A673 (cell line): ENCODE measurements around the gene HDDC2. TPM values are rescaled to one million over a fixed set of nuclear protein-coding genes. Genes with fewer than 3 reads are reported as not detected.

Experiments
- BruUV-seq: library from RNA; stranded (reverse); fragments of 400-500 nt; replicated peaks from 2 replicates; lab custom pipeline; 2021; lab: Mats Ljungman, UMichigan
- CTCF ChIA-PET: fragments of 300-600 bp; sonication (Branson Sonifier 250); formaldehyde crosslinking; loops from one replicate; lab custom pipeline; 2022; ENCODE audit warnings: antibody characterized with exemption; lab: Charles Lee
- POLR2A ChIA-PET: fragments of 300-600 bp; sonication (Branson Sonifier 250); formaldehyde crosslinking; loops from one replicate; lab custom pipeline; 2022; ENCODE audit warnings: antibody characterized with exemption; ENCODE audit not compliant: low non-redundant PET; lab: Charles Lee
- DNase-seq: peaks from one replicate; pipeline ENCODE4 v3.0.0-alpha.2; 2015; ENCODE audit warnings: low spot score
- H3K27ac ChIP-seq: fragments of 200-600 bp; sonication (generic); 2 replicates; pipeline ENCODE4 v1.5.1; 2016; ENCODE audit warnings: mixed run types, low read depth, mild to moderate bottlenecking, mixed read lengths, antibody characterized with exemption, low read length; ENCODE audit not compliant: poor library complexity, severe bottlenecking
- H3K27me3 ChIP-seq: fragments of 200-600 bp; sonication (generic); replicated peaks from 2 replicates; pipeline ENCODE4 v1.6.1; 2017; ENCODE audit warnings: mixed run types, low read depth, mild to moderate bottlenecking, mixed read lengths, antibody characterized with exemption, low read length; ENCODE audit not compliant: insufficient read depth, poor library complexity
- H3K36me3 ChIP-seq: fragments of 200-600 bp; sonication (generic); 2 replicates; pipeline ENCODE4 v1.6.1; 2016; ENCODE audit warnings: mixed run types, mild to moderate bottlenecking, mixed read lengths, antibody characterized with exemption, low read length; ENCODE audit not compliant: insufficient read depth, poor library complexity, severe bottlenecking
- H3K4me1 ChIP-seq: fragments of 200-600 bp; sonication (generic); 2 replicates; pipeline ENCODE4 v1.6.1; 2017; ENCODE audit warnings: mixed run types, mild to moderate bottlenecking, mixed read lengths, antibody characterized with exemption, low read length; ENCODE audit not compliant: insufficient read depth, poor library complexity, severe bottlenecking
- H3K4me3 ChIP-seq: fragments of 200-600 bp; sonication (generic); 2 replicates; pipeline ENCODE4 v1.5.1; 2016; ENCODE audit warnings: low read depth, mixed run types, mild to moderate bottlenecking, mixed read lengths, low read length; ENCODE audit not compliant: poor library complexity, severe bottlenecking
- H3K9me3 ChIP-seq: fragments of 200-600 bp; sonication (generic); 2 replicates; pipeline ENCODE4 v1.6.1; 2016; ENCODE audit warnings: mixed run types, low read depth, mild to moderate bottlenecking, mixed read lengths, antibody characterized with exemption, low read length; ENCODE audit not compliant: poor library complexity, severe bottlenecking
- CTCF ChIP-seq: fragments of 300-800, 200-600 bp; sonication (generic); conservative IDR thresholded peaks from 2 replicates; pipeline ENCODE4 v1.5.1; 2017; ENCODE audit warnings: low read depth, mild to moderate bottlenecking, antibody characterized with exemption, low read length, moderate library complexity, mixed read lengths
- EZH2 ChIP-seq: fragments of 200-600 bp; sonication (generic); IDR thresholded peaks from 2 replicates; pipeline ENCODE4 v1.6.1; 2017; ENCODE audit warnings: borderline replicate concordance, low read depth, mild to moderate bottlenecking, mixed read lengths, antibody characterized with exemption, low read length; ENCODE audit not compliant: poor library complexity, severe bottlenecking
- intact Hi-C: fragments of 100-400 bp; cut with micrococcal nuclease; formaldehyde crosslinking; loops from one replicate; pipeline ENCODE4 v1.10.0; 2022; ENCODE audit not compliant: unreplicated experiment
- total RNA-seq: library from RNA; stranded (reverse); gene quantifications from 2 replicates; pipeline ENCODE4 v1.2.3, GENCODE V29; 2021

HDDC2 gene
- total RNA-seq, 1 experiment from 2014 or later = 87.6 TPM

- POLR2A ChIA-PET = no interaction called here
- DNase-seq = peak; percentile 76
- TF ChIP-seq EZH2 (no peak), CTCF (peak; percentile 73)
- Histone ChIP-seq H3K27ac (no peak overlapping the region), H3K4me3 (no peak overlapping the region), H3K36me3 (no peaks in the 10 kb centered on the region), H3K27me3 (no peaks in the 10 kb centered on the region), H3K4me1 (no peaks in the 10 kb centered on the region), H3K9me3 (no peaks in the 10 kb centered on the region)
- CTCF ChIA-PET = interaction anchor here (1.0 to 1.1 kb wide), 2 partner anchors 441 to 459 kb away, joined by 3 to 4 read pairs; no protein-coding TSS in a partner anchor
- intact Hi-C loops = loop anchor here (1.0 to 10.0 kb wide), 5 partner anchors 440 to 1814 kb away; partner anchors contain the start of gene HINT3
- no TSS peak for BruUV-seq
Measured at GRCh38 chr6:125310994-125311649, 9.4 kb upstream of the HDDC2 start.

GRCh38 chr6:125307964-125308615 lies 6.3 kb upstream of the HDDC2 start:
- intact Hi-C loops = loop anchor here (10.0 kb wide), 1 partner anchor 343 kb away; the partner anchor contains the start of gene RNF217
- no peak overlapping the region for H3K27ac ChIP-seq
- H3K4me3 ChIP-seq = no peak overlapping the region
- no TSS peak for BruUV-seq
- CTCF ChIA-PET = no interaction called here
- no peaks in the 10 kb centered on the region for H3K9me3 ChIP-seq
- H3K27me3 ChIP-seq = no peaks in the 10 kb centered on the region
- TF ChIP-seq EZH2 = no peak
- TF ChIP-seq CTCF = no peak
- no peaks in the 10 kb centered on the region for H3K4me1 ChIP-seq
- POLR2A ChIA-PET = no interaction called here
- H3K36me3 ChIP-seq = no peaks in the 10 kb centered on the region
- DNase-seq = no peak

GRCh38 chr6:125307150-125307838 lies 5.5 kb upstream of the HDDC2 start:
- no peak for DNase-seq
- Histone ChIP-seq H3K27me3 (no peaks in the 10 kb centered on the region), H3K4me1 (no peaks in the 10 kb centered on the region), H3K36me3 (no peaks in the 10 kb centered on the region), H3K27ac (no peak overlapping the region), H3K4me3 (no peak overlapping the region), H3K9me3 (no peaks in the 10 kb centered on the region)
- no TSS peak for BruUV-seq
- TF ChIP-seq CTCF (no peak), EZH2 (no peak)
- ChIA-PET POLR2A (no interaction called here), CTCF (no interaction called here)
- intact Hi-C loops = loop anchor here (10.0 kb wide), 1 partner anchor 342 kb away; the partner anchor contains the start of gene RNF217
